DMS153 treated with DMSO at 0.1 percent for 48 hours (cell line): ENCODE data around the gene SEPTIN2.
"Not testable (repeated sequence)": the region's sequence is repeated elsewhere in the genome, so short reads cannot be mapped to it uniquely, and the experiment has no call there.

Experiments
- DNase-seq: peaks from one replicate; lab custom pipeline; 2025; ENCODE audit not compliant: unreplicated experiment; lab: John Stamatoyannopoulos, UW

SEPTIN2 gene

DNA sequence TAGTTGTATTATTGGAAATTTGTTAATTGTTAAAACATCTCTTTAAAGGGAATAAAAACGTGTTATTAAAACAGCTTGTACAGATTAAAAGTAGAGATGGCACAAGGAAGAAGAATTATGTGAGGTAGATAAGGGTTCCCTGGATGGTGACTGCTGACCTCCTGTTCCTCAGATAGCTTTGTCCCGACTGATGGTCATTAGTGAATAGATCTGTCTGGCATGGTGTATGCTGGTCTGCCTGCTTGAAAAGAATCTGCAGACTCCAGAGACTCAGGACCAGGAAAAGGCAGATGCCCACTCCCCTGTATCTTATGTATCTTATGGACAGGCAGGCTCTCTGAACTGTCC, 34.8 kb downstream of the SEPTIN2 start:
- no peak for DNase-seq

DNA sequence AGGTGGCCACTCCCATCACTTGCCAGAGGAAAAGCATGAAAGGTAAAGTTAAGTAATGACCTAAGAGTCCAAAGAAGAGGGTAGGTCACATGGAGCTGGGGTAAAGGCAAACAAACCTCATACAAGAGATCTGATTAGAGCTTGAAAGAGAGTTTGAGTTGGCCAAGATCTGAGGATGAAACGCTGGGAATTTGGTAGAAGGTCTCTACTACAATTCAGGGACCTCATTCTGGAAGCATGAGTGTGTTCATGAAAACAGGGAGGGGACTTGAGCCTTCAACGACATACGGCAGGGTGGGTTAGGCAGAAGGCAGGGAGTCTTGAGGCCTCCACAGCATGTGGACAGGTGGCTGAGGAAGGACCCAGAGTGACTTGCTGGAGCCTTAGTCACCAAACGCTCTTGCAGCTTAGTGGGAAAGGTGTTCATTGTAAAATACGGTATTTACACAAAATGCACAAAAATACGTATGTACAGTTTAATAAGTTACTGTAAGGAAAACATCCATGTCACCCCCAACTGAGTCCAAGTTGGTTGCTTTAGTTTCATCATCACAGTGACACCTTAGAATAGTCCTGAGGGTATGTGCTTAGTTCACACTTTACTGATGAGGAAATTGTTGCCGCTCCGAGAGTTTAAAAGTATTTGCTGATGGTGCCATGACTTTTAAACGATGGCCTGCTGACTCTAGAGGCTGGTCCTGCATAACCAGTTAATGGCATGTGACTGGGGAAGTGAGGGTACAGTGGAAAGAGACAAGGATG, 35.3 kb downstream of the SEPTIN2 start:
- no peak for DNase-seq

DNA sequence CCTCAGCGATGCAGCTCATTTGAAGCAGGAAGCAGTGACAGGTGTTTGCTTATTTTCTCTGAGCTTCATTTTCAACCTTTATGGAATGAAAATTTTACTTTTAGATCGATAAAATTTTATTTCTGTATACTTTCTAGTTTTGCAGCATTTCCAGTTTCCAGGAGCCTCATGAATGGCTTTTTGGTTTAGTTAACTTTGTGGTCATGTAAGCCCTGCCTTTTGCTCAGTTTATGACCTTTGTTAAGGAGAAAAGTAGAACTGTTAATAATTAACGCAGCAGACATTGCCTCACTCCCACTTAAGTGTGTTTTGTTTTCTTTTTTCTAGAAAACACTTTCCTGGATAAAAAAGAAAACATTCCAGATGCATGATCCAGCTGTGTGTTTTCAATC, 35.9 kb downstream of the SEPTIN2 start:
- no peak for DNase-seq

DNA sequence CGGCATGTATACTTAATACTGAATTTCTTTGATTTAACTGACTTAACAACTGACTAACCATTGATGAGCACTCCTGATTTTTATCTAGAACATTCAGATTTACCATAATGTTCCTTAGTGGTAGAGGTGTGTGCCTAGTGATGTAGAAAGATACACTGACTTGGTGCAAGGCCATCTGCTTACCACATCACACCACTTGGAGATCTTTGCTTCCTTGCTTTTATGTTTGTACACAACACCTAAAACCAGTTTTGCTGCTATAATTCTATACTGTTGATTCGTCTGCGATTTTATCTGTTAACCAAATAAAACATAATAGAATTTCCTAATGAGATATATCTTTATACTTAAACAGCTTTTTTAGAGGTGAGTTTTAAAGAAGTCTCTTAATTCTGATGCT, 36.5 kb downstream of the SEPTIN2 start:
- no peak for DNase-seq

DNA sequence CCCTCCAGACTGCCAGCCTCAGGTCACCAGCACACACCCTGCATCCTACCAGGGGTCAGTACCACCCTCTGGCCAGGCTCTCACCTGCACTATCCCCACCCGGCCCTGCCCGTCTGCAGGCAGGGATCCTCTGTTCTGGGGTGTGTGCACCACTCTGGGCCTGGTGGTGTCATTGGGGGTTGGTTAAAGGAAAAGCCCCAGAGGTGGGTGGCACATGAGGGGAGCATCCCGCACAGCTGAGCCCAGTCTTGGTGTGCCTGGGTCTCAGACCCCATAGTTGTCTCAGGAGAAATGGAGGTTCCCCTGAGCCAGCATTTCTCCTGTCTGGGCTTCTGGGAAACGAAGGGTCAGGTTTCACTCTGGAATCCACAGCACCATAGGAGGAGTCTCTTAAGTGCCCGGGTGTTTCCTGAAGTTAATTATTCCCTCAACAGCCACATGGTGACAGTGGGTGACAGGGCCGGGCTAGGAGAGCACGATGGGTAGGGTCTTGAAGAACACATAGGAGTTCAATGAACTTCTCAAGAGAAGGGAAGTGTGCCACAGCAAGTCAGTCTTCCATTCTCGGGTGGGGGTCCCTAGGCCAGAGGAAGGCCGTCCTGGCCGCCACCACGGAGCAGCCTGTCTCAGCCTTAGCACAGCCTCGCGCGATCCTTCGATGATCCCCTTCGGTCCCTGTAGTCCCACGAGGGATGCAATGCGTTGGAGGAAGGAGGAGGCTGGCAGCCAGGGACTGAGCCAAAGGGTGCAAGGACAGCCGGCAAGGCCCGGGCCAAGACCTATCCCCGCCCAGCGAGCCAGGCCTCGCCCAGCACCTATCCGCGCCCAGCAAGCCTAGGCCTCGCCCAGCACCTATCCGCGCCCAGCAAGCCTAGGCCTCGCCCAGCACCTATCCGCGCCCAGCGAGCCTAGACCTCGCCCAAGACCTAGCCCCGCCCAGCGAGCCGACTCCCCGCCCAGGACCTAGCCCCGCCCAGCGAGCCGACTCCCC, 39.2 kb downstream of the SEPTIN2 start:
- peak; percentile 54 for DNase-seq

DNA sequence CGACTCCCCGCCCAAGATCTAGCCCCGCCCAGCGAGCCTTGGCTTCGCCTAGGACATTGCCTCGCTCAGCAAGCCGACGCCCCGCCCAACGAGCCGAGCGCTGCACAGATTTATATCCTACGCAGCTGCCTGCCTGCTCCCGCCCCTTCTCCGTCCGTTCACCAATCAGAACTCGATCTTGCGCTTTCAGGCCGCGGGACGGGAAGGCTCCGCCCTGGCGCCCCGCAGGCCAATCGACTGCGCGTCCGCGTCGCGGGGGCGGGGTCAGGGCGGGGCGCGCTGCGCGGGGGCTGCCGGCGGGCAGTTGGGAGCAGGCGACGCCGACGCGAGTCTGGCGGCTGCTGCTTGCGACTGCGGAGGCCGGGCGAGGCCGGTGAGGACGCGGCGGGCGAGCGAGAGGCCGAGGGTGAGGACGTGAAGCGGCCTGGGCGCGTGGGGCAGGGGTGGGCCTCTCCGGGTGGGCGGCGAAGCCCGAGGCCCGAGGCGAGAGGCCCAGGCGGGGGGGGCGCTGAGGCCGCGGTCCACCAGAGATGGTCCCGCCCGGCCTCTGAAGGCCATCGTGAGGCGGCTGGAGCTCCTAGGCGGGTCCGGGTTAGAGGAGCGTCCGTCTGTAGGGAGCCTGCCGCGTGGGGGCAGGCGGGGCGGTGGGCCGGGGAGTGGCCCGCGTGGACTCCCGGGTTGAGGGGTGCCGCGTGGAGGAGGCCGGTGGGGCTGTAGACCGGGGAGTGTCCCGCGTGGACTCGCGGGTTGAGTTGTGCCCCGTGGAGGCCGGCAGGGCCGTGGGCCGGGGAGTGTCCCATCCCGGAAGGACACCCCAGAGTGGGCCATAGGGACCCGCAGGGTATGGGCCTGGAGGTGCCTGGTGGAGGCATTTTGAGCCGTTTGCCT, 40.5 kb downstream of the SEPTIN2 start, which contains the start of gene FARP2:
FARP2 (plus strand) TSS at position 303 of the 888 bp plus-strand sequence. CDS start 16,823 bp downstream, outside the sequence.
- DNase-seq: peak; percentile 96

DNA sequence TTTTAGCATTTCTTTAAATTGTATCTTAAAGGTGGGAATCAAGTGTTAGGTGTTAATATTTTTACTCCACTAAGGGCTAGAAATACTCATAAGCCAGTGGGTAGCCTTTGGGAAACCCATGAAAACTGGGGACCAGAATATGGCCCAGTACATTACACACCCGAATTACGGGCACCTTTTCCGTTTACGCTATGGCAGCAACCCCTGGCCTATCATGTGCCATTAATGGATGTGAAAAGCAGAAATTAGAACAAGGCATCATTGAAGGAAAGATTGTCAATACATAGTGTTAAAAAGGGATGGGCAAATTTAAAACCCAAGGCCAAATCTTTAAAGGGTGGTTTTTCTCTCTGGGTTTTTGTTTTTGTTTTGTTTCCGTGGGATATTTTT, 41.1 kb downstream of the SEPTIN2 start:
- DNase-seq: no peak

DNA sequence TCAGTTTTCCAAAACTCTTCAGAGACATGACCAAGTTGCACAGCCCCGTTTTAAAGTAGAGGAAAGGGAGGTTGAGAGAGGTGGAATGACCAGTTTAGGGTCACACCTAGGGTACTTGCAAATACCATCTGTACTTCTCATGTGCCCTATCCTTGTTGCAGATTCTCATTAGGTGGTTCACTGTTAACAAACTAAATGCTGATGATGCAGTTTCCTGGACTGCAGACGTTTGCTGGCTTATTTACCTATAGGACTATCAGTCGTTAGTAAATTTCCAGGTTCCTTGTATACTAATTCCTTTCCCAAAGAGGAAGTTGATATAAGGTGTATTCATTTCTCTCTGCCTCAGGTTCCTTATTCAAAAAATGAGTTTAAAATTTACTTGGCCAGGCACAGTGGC, 41.8 kb downstream of the SEPTIN2 start:
- no peak for DNase-seq

DNA sequence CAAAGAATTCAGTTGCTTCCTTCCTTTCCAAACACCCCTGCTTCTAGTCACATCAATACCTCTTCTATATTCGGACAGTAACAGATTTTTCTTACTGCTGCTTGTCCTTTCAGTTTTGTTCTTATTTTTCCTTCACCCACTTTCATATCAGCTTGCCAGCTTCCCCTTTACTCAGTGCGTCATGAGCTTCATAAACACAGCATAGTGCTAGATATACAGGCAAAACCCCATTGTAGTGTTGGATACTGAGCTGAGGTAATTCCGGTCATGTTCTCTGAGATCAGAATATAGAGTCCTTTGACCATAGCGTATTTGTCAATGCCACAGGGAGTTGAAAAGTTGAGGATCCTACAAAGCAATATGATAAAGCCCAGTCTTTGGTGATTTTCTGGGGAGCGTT, 42.7 kb downstream of the SEPTIN2 start:
- DNase-seq: no peak

DNA sequence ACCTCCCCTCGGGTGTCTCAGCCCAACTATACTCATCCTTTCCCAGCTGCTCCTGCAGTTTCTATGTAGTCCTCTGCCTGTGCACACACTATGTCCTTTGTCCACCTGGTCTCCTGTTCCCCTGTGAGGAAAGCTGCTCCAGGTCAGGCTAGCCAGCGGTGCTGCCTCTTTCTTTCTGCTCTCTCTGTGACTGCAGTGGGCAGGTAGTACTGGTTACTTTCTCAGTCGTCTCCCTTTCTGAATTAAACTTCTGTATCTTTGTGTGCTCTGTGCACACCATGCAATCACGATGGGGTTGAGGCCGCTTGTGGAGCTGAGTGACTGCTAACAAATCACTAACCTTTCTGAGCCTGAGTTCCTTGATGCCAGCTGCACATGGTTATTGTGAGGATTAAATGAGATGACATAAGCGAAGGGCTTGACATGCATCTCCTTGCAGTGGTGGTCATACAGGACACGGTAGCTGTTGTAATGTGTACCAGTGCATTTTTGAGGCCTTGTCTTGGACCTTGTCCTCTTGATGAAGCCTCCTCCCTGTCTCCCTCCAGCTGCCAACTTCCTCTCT, 43.8 kb downstream of the SEPTIN2 start:
- no peak for DNase-seq

DNA sequence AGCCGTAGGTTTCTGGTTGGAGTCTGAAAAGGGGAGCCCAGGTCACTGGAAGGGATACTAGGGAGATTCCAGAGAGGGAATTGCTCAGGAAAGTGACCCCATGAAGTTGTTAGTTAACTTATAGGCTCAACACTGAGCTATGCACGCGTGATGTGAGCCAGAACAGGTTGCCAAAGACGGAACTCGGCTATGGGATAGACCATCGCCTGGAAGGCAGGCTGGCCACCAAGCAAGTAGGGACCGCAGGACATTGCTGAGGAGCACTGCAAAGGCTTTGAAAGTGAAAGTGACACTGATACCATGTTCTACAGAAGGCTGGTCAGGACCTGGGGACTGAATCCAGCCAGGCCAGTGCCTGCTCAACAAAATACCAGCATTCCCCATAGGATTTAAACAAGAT, 47.7 kb downstream of the SEPTIN2 start:
- no peak for DNase-seq

DNA sequence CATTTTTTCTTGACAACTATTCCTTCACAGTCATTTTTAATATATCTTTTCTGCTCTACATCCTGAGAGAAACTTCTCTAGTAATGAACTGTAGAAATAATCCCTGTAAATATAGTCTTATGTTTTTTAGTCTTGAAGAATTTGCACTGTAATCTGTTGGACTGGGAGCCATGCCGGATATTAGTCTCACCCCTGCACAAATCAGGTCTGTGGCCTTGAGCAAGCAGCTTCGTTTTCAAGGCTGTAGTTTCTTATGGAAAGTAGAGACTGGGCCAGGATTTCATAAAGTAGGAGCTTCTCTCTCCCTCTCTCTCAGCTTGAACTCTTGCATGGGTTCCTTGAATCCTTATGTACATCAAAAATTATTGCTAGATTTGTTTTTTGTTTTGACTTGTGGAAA, 49.1 kb downstream of the SEPTIN2 start:
- no peak for DNase-seq

DNA sequence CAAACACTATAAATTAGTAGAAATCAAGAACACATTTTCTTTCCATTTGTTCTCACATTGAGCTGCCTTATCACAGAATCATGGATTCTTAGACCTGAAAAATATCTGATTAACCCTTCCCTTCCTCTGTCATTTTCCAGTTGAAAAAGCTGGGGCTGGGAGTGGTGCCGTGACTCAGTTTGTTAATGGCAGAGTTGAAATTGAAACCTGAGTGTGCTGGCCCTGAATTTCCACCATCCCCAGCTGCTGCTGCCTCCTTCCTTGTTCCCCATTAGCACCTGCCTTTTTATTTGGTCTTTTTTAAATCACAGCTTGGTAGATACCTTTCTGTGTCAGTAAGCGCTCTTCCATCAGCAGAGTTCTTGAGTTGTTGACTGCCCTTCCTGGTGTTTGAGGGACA, 51.0 kb downstream of the SEPTIN2 start:
- DNase-seq: no peak

DNA sequence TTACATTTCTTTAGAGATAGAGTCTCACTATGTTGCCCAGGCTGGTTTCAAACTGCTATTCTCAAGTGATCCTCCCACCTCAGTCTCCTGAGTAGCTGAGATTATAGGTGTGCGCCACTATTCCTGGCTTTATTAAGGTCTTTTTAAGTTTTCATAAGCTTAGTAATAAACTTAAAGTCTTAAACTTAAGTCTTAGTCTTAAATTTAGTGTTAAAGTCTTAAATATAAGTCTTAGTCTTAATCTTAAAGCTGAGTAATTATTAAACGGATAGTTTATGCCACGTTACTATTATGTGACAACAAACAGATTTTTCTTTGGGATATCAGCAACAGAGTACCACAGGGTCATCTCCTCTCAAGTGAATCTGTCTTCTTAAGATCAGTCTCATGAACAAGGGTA, 52.9 kb downstream of the SEPTIN2 start:
- DNase-seq: no peak

DNA sequence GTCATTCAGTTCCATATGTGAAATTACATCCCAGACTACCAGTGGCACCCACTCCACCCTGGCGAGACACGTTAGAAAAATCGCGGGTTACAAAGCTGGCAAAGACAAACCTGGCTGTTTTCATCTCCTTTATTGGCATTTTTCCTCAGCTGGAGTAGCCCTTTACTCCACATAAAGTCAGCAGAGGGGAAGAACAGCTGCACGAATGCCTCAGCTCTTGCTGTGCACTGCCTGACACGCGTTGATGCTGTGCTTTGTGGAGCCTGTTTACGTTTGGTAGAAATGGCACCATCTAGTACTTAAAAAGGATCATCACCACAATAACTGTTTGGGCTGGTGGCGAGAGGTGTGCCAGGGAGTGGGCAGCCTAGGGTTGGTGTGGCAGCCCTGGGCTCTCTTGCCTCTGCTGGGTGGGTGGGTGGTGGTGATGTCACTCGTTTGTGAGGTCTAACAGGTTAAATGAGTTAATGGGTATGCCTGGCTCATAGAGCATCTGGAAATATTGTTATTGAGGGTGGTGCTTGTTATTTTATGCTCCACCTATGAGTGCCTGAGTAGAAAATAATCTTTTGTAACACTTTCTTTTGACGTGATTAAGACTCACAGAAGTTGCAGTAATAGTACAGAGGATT, 56.8 kb downstream of the SEPTIN2 start:
- no peak for DNase-seq

DNA sequence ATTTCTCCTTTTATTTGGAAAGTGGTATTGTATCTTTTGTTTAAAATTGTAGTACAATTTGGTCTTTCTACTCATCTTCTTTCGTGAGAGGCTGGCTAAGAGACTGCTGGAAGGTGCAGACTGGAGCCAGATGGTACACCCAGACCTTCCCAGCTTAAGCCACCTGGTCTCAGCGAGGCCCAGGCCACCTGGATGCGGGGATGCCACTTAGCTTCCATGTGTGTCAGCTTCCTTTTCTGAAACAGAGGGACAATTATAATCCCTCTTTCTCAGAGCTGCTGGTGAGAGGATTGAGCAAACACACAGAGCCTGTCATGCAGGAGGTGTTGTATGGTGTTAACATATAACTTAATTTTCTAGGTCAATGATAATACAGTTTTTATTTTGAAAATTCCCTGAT, 57.7 kb downstream of the SEPTIN2 start:
- no peak for DNase-seq

DNA sequence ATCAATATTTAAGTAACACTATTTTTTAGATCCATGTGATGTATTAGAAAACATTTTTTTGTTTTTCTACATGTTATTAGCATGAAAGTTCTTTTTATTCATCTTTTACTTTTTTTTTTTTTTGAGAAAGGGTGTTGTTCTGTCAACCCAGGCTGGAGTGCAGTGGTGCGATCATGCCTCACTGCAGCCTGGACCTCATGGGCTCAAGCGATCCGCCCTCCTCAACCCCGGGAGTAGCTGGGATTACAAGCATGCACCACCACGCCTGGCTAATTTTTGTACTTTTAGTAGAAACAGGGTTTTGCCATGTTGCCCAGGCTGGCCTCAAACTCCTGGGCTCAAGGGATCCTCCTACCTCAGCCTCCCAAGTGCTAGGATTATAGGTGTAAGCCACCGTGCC, 58.2 kb downstream of the SEPTIN2 start:
- DNase-seq: not testable (repeated sequence)

DNA sequence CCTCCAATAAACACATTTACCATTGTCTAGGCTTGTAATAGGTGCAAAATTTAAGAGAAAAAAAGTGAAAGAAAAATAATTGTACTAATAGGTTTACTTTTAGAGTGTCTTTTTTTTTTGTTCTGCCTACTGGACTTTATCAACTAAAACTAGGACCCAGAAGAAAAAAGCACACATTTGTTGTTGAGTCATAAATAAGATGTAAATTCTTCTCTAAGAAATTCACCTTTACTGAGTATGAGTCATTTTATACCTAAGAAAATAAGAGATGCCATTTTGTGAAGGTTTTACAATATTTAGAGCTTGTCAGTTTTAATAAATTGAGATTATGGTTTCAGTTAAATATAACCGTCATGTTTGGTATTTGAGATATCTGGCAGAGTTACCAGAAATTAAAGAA, 59.6 kb downstream of the SEPTIN2 start:
- no peak for DNase-seq

DNA sequence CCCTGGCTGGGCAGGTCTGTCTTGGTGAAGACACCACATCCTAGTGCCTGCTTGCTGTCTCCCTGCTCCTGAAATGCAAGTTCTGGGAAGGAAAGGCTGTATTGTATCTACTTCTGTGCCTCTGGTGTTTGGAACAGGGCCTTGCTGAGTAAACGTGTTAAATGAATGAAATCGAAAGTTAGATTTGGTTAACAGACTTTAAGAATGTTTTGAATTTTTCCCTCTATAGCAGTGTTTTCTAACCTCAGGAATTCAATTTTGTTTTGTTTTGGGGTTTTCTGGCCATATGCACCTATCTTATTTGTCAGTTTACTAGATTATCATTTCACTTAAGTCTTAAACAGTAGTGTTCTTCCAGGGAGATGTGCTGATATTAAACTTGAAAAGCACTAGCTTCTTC, 61.1 kb downstream of the SEPTIN2 start:
- DNase-seq: no peak

DNA sequence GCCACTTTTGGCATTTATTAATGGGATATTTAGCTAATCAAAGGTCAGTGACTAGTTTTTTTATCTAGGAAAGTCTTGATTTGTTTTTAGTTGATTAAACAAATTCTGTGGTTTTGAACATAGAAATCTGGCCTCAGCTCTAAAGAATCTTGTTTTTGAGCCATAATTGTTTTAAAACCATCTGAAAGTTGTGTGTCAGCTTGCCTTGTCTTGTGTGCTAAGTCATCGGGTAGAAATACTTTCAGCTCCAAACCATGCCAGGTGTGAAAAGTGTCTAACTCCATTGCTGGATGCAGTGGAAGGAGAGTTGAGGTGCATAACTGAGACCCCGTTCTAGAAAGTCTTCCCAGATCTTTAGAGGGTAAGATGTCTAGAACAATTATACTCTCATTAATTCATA, 63.1 kb downstream of the SEPTIN2 start:
- no peak for DNase-seq
